Ecto neural progenitor cell (in vitro differentiated cells): Measurements from ENCODE around the gene IGSF3.
"Not testable (repeated sequence)": the region's sequence is repeated elsewhere in the genome, so short reads cannot be mapped to it uniquely, and the experiment has no call there.

Source experiments
- DNase-seq: peaks from one replicate; pipeline ENCODE4 v3.0.0-alpha.2; 2018; ENCODE audit warnings: low spot score

The IGSF3 gene

GRCh38 chr1:116631554-116631953 lies 36.0 kb downstream of the IGSF3 start:
- DNase-seq, result not testable (repeated sequence)

- DNase-seq, result not testable (repeated sequence)
These were observed 37.5 kb downstream of the IGSF3 start for GRCh38 chr1:116630057-116630456.

- not testable (repeated sequence) for DNase-seq
These were observed 38.1 kb downstream of the IGSF3 start for GRCh38 chr1:116629441-116629840.

- no peak for DNase-seq
These were observed 39.1 kb downstream of the IGSF3 start for GRCh38 chr1:116628448-116628847.

GRCh38 chr1:116627357-116627756 lies 40.2 kb downstream of the IGSF3 start:
- not testable (repeated sequence) for DNase-seq

GRCh38 chr1:116626915-116627314 lies 40.6 kb downstream of the IGSF3 start:
- not testable (repeated sequence) for DNase-seq

- DNase-seq, result not testable (repeated sequence)
These were observed 42.4 kb downstream of the IGSF3 start for GRCh38 chr1:116625155-116625554.

GRCh38 chr1:116624040-116624439 lies 43.5 kb downstream of the IGSF3 start:
- DNase-seq, result no peak

GRCh38 chr1:116622496-116622895 lies 45.0 kb downstream of the IGSF3 start:
- not testable (repeated sequence) for DNase-seq

- DNase-seq, result not testable (repeated sequence)
These were observed 45.8 kb downstream of the IGSF3 start for GRCh38 chr1:116621756-116622155.

GRCh38 chr1:116620392-116620791 lies 47.1 kb downstream of the IGSF3 start:
- not testable (repeated sequence) for DNase-seq

GRCh38 chr1:116619106-116619505 lies 48.4 kb downstream of the IGSF3 start:
- DNase-seq, result not testable (repeated sequence)

- DNase-seq, result not testable (repeated sequence)
These were observed 49.7 kb downstream of the IGSF3 start for GRCh38 chr1:116617808-116618207.

- not testable (repeated sequence) for DNase-seq
These were observed 53.7 kb downstream of the IGSF3 start for GRCh38 chr1:116613825-116614224.

GRCh38 chr1:116609801-116610371 lies 57.6 kb downstream of the IGSF3 start:
- DNase-seq, result not testable (repeated sequence)

GRCh38 chr1:116608841-116609240 lies 58.7 kb downstream of the IGSF3 start:
- DNase-seq, result not testable (repeated sequence)

GRCh38 chr1:116608151-116608550 lies 59.4 kb downstream of the IGSF3 start:
- DNase-seq, result not testable (repeated sequence)

GRCh38 chr1:116607463-116607862 lies 60.1 kb downstream of the IGSF3 start:
- DNase-seq, result not testable (repeated sequence)

GRCh38 chr1:116606067-116606466 lies 61.5 kb downstream of the IGSF3 start:
- DNase-seq, result not testable (repeated sequence)

GRCh38 chr1:116605315-116605714 lies 62.2 kb downstream of the IGSF3 start:
- DNase-seq, result no peak

GRCh38 chr1:116604408-116604807 lies 63.1 kb downstream of the IGSF3 start:
- DNase-seq, result not testable (repeated sequence)

- DNase-seq, result not testable (repeated sequence)
These were observed 63.9 kb downstream of the IGSF3 start for GRCh38 chr1:116603646-116604045.

- DNase-seq, result not testable (repeated sequence)
These were observed 68.2 kb downstream of the IGSF3 start for GRCh38 chr1:116599369-116599768.

- DNase-seq, result not testable (repeated sequence)
These were observed 69.0 kb downstream of the IGSF3 start for GRCh38 chr1:116598420-116599036.
